ENCODE results near the gene CTSW.

DNA sequence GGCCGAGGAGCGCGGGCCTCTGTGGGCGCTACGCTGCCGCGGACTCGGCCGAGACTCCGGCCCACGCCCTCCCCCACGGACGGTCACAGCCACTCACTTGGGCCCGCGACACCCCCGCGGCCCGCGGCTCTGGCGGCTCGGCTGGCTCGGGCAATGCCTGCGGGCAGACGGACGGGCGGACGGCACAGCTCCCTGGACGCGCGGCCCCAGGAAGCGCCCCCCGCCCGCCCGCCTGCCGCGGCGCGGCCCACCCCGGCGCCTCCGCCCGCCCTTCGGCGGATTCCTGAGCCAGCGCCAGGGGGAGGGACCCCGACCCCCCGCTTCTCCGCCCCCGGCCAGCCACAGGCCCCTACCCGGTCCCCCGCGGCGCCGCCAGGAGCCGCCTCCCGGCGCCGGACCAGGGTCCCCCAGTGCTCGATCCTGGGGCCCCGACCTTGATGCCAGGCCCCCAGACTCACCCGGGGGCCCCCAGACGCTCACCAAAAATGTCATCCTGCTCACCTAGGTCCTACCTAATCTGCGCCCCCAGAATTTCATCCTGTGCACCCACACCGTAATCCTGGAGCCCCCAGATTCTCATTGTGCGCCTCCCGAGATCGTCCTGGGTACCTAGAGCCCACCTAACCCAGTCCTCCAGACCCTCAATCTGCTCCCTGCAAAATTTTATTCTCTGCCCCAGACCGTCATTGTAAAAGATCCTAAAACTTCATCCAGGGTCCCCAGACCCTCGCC is 6.9 kb upstream of the CTSW start, which contains the start of gene EFEMP2:
- TF ChIP-seq, protein P1, sequence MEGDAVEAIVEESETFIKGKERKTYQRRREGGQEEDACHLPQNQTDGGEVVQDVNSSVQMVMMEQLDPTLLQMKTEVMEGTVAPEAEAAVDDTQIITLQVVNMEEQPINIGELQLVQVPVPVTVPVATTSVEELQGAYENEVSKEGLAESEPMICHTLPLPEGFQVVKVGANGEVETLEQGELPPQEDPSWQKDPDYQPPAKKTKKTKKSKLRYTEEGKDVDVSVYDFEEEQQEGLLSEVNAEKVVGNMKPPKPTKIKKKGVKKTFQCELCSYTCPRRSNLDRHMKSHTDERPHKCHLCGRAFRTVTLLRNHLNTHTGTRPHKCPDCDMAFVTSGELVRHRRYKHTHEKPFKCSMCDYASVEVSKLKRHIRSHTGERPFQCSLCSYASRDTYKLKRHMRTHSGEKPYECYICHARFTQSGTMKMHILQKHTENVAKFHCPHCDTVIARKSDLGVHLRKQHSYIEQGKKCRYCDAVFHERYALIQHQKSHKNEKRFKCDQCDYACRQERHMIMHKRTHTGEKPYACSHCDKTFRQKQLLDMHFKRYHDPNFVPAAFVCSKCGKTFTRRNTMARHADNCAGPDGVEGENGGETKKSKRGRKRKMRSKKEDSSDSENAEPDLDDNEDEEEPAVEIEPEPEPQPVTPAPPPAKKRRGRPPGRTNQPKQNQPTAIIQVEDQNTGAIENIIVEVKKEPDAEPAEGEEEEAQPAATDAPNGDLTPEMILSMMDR (IDR thresholded peaks at IDR 0.05) = no peak
- TF ChIP-seq POLR2A (IDR thresholded peaks at IDR 0.05) (no peak), EP300 (IDR thresholded peaks at IDR 0.05) (no peak)
